ENCODE results near the gene YLPM1.

YLPM1 gene

GRCh38 chr14:74841230-74842207, 78.4 kb downstream of the YLPM1 start:
- DNase-seq: no peak

DNA sequence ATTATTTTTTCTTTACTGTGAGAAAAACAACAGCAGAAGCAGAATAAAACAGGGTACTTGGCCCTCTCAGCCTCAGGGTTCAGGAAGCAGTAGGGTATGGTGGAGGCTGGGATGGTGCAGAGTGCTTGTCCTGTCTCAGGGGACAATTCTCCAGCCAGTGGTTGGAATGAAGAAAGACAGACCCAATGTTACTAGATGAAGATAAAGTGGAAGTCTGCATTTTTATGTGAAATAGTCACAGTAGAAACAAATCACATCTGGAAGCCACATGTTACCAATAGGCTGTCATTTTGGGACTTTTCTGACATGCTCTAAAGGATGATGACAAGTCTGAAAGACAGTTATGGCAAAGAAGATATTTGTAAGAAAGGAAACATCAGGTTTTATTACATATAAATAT, 80.5 kb downstream of the YLPM1 start:
- DNase-seq: no peak

DNA sequence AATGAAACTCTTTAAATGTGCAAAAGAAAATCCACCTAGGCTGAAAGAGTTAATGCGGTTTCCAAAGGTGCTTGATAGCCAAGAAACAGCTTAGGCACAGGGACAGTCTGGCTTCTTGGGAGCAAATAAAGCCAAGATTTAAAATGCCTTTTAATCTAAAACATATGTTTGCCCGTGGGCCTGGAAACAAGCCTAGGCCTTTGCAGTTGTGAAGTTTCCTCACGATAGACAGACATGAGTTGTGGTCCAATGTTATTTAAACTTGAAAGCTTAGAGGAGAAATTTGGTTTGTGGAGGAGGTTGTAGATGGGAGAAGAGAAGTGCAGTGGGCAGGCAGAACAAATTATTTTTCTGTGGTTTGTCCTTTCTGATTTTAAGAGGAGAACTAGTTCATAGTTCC, 83.1 kb downstream of the YLPM1 start:
- DNase-seq: no peak

- DNase-seq: no peak
Measured at GRCh38 chr14:74846968-74847665, 84.0 kb downstream of the YLPM1 start.

GRCh38 chr14:74848768-74849167, 85.7 kb downstream of the YLPM1 start:
- no peak for DNase-seq

GRCh38 chr14:74852922-74853530, 89.9 kb downstream of the YLPM1 start:
- no peak for DNase-seq

GRCh38 chr14:74853581-74853980, 90.5 kb downstream of the YLPM1 start:
- DNase-seq: no peak

GRCh38 chr14:74855021-74855420, 91.9 kb downstream of the YLPM1 start:
- no peak for DNase-seq

GRCh38 chr14:74855945-74856344, 92.8 kb downstream of the YLPM1 start:
- DNase-seq: no peak

DNA sequence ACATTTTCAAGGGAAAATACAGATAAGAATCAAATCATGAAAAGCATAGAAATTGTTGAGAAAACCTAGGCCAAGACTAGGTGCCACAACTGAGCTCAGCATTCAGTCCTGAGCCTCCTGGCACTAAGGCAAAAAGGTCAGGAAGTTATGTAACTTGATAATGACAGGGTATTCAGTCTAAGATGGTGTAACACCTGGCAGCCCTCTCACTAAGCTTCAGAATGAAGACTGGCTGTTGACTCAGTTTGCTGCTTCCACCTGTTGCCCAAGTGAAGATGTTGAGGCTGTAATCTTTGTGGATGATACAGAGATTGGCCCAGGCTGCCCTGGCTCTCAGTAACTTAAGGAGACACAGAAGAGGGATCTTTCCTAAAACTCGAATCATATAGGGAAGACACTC, 93.2 kb downstream of the YLPM1 start:
- DNase-seq: no peak

DNA sequence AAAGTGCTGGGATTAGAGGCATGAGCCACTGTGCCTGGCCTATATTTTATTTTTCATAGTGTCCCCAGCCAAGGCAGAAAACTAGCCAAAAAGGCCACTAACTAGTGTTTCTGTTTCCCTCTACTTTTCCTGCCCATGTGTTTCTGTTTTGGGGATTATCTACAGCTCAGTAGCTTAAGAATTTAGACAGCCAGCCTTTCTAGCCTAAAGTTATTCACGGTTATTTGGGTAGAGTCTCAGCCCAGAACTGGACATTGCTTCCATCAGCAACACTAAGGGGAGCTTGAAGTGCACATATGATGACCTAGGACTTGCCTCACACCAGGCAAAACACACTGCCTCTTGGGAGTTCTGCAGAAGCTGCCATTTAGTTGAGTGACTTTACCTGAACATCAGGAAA, 94.9 kb downstream of the YLPM1 start:
- DNase-seq: no peak

DNA sequence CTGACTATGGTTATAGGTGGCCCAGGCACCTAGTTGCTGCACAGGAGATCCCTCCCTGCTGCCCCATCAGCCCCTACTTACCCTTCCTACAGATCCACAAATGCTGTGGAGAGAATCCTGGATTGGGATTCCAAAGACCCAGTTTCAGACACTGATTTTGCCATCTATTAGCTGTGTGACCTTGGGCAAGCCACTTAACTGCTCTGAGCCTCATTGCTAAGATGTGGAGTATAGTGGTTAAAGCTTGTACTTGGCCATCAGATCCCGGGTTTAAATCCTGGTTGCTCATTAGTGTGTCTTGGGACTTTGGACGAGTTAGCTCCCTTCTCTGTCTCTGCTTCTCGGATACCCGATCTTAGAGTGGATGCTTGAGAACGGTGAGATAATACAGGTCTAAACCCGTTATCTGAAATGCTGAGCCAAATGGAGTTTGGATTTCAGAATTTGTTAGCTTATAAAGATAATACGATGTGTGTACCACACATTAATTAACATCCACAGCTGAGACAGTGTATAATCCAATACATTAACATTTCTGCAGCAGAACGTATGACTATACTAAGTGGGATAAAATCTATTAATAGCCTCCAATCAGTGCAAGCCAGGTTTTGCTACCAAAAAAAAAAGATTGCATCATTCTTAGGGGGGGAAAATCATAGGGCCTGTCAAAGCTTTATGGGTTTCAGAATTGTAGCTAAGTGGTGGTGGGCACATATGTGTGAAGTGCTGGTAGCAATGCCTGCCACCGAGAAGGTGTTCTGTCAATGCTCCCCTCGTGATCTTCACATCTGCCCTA, 96.8 kb downstream of the YLPM1 start:
- DNase-seq: no peak

DNA sequence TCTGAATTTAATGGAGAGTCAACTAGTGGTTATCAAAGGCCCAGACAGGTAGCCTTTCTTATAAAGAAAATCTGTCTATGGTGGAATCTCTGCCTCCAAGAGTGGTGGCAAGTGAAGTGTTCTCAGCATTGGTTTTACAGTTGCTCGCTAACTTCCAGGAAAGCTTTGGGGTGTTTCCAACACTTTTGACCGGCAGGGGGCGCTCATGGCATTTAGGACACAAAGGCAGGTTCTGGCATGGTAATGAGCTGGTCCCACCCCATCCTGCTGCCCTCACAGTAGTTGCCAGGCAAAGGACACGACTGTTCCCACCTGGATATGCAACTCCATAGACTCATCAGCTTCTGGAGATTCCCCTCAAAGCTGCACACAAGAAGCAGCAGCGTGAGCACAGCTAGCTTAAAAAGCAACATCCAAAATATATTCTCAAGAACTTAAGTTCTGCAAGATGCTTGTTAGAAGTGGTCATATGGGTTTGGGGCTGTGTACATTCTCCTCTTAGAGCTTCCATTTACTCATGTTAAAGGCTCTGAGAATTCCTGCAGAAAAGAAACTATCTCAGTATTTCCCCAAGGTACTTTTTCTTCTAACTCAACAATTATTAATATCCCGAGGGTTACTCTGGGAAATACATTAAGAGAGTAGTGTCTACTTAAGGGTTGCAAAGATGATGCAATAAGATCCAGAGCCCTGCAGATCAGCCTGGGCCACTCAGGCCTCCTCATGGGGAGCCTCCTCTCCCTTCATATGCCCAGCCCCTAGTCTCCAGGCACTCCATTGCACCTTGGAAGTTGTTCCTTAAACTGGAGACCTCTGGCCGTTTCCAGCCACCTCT, 98.0 kb downstream of the YLPM1 start:
- peak; percentile 93 for DNase-seq

DNA sequence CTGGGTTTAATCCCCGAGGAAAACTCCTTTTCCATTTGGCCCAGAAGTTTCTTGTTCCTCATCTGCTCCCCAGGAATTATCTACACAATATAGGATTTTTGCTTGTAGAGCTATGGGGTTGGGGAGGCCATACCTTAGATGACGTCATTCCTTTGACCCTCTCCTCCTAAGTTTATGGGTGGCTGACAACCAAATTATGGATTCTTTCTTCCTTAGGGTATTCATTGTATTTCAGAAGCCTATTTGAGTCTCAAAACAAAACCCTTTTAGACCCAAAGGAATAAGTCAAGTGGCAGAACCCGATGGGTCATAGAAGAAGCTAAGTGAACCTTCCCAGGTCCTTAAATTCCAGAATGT, 98.6 kb downstream of the YLPM1 start:
- no peak for DNase-seq

DNA sequence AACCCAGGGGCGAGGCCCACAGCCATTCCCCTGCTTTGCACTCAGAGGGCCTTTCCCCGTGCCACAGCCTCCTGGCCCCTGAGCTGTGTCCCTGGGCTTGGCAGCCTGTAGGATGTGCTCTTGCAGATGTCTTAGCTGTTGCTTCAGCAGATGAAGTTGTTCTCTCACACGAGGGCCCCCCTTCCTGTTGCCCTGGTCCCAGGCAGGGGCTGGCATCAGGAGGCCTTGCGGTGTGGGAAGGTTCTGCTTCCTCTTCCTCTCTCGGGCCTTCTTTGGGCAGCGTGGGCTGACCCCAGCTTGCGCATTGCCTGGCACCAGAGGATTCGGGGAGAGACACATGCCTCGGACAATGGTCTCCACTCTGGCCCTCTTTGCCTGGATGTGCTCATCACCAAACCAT, 100.2 kb downstream of the YLPM1 start:
- DNase-seq: no peak

GRCh38 chr14:74864198-74864597, 101.1 kb downstream of the YLPM1 start:
- no peak for DNase-seq

GRCh38 chr14:74865156-74865555, 102.0 kb downstream of the YLPM1 start:
- DNase-seq: no peak

- no peak for DNase-seq
Measured at GRCh38 chr14:74866708-74867389, 103.7 kb downstream of the YLPM1 start.

DNA sequence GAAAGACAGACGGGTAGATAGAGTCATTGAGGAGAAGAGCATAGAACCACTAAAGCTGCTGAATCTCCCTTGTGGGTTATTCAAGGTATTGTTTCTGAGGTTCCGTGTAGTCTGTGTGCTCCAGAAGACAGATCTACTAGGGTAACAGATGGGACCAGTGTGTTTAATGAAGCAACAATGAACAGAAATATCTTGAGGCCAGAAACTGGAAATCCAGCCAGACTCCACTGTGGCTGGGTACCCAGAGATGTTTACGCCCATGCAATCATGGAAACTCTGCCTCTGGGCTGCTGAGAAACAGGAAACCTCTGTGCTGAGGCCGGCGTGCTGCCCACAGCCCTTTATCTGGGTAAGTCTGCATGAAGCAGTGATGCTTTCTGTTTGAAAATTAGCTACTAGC, 104.6 kb downstream of the YLPM1 start:
- DNase-seq: no peak

DNA sequence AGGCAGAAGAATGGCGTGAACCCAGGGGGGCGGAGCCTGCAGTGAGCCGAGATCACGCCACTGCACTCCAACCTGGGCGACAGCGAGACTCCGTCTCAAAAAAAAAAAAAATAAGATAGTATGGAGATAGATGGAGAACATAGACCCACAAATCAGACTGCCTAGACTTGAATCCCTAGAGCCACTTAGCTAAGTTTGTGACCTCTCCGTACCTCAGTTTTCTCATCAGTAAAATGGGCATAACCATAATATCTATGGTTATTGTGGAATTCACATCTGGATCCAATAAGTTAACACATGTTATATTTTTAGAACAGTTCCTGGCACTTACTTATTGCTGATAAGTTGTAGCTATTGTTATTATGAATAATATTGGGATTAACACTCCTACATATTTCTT, 105.6 kb downstream of the YLPM1 start:
- no peak for DNase-seq

DNA sequence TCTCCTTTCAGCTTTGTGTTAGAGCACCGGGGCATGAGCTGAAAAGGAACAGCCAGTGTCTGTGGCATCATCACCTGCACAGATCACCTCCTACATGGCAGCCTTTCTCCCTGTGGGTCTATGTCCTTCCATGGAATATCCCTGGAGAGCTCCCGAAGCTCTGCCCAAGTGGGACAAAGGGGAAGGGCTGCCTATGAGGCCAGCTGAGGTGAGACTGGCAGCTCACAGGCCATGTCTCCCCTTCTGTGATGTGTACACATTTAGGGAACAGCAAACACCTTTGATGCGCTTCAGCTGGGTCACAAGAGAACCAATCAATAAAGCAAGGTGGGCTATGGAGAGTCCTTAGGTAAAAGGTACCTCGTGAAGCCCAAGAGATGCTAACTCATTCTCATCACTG, 108.7 kb downstream of the YLPM1 start:
- no peak for DNase-seq

GRCh38 chr14:74875204-74875603, 112.1 kb downstream of the YLPM1 start:
- DNase-seq: no peak
